CD8-positive, alpha-beta memory T cell (primary cell): ENCODE measurements around the gene TNNI3K. TPM values are rescaled to one million over a fixed set of nuclear protein-coding genes. Genes with fewer than 3 reads are reported as not detected.

Source experiments
- CTCF ChIA-PET: fragments of 350-600 bp; sonication (Branson Sonifier 250); formaldehyde crosslinking; loops from one replicate; lab custom pipeline; 2021; ENCODE audit warnings: antibody characterized with exemption; lab: Charles Lee
- POLR2A ChIA-PET: fragments of 350-600 bp; sonication (Branson Sonifier 250); formaldehyde crosslinking; loops from one replicate; lab custom pipeline; 2021; ENCODE audit warnings: antibody characterized with exemption; lab: Charles Lee
- DNase-seq, 5 donors: peaks; one replicate each; pipeline versions ENCODE4 v3.0.0 to v3.0.0-alpha.2; 2020 to 2022; ENCODE audit warnings: mixed read lengths in 1 of 5
- H3K27ac ChIP-seq: one replicate; pipeline ENCODE4 v1.7.0; 2013; ENCODE audit warnings: low read depth, mild to moderate bottlenecking, low read length, moderate library complexity
- H3K27me3 ChIP-seq: 2 replicates; pipeline ENCODE4 v1.7.0; 2013; ENCODE audit warnings: low read length, mild to moderate bottlenecking; ENCODE audit not compliant: insufficient read depth, poor library complexity, severe bottlenecking
- H3K36me3 ChIP-seq: 2 replicates; pipeline ENCODE4 v1.7.0; 2013; ENCODE audit warnings: mild to moderate bottlenecking, low read length, moderate library complexity; ENCODE audit not compliant: insufficient read depth
- H3K4me1 ChIP-seq: 2 replicates; pipeline ENCODE4 v1.7.0; 2013; ENCODE audit warnings: mild to moderate bottlenecking, low read length, moderate library complexity; ENCODE audit not compliant: insufficient read depth
- H3K4me3 ChIP-seq: 2 replicates; pipeline ENCODE4 v1.7.0; 2013; ENCODE audit warnings: mild to moderate bottlenecking, low read length
- H3K9me3 ChIP-seq: 2 replicates; pipeline ENCODE4 v1.7.0; 2013; ENCODE audit warnings: mild to moderate bottlenecking, low read length
- H3K27ac Mint-ChIP-seq, 8 donors: one replicate each; pipeline ENCODE4 v1.8.0; 2020 to 2021; ENCODE audit warnings: mixed read lengths in 8 of 8, mild to moderate bottlenecking in 6 of 8, inconsistent platforms in 3 of 8, moderate library complexity in 3 of 8
- H3K27me3 Mint-ChIP-seq, 2 donors: one replicate each; pipeline ENCODE4 v1.8.0; 2020 to 2021; ENCODE audit warnings: mixed read lengths in 2 of 2, mild to moderate bottlenecking in 1 of 2, moderate library complexity in 1 of 2
- H3K36me3 Mint-ChIP-seq, 3 donors: one replicate each; pipeline ENCODE4 v1.8.0; 2020 to 2021; ENCODE audit warnings: mixed read lengths in 3 of 3, inconsistent platforms in 1 of 3, mild to moderate bottlenecking in 1 of 3
- H3K4me1 Mint-ChIP-seq, 3 donors: one replicate each; pipeline ENCODE4 v1.8.0; 2020 to 2021; ENCODE audit warnings: mixed read lengths in 3 of 3, inconsistent platforms in 1 of 3, mild to moderate bottlenecking in 1 of 3
- H3K4me3 Mint-ChIP-seq, 7 donors: one replicate each; pipeline ENCODE4 v1.8.0; 2020 to 2021; ENCODE audit warnings: mixed read lengths in 7 of 7, mild to moderate bottlenecking in 6 of 7, moderate library complexity in 4 of 7, inconsistent platforms in 2 of 7
- H3K9me3 Mint-ChIP-seq, 5 donors: one replicate each; pipeline ENCODE4 v1.8.0; 2020 to 2022; ENCODE audit warnings: mixed read lengths in 5 of 5, mild to moderate bottlenecking in 3 of 5, moderate library complexity in 2 of 5, inconsistent platforms in 1 of 5
- polyA plus RNA-seq: library from polyadenylated mRNA; unstranded; fragments of 300-500 nt; fragmentation: Illumina TruSeq; gene quantifications from one replicate; pipeline ENCODE4 v1.2.3, GENCODE V29; 2021
- total RNA-seq, 2 experiments: library from RNA; stranded (reverse); gene quantifications; one replicate each; pipeline ENCODE4 v1.2.3, GENCODE V29; 2021

The TNNI3K gene
- total and polyA plus RNA-seq, 3 experiments from 2014 or later, result 0.38 TPM; not detected in 2

DNA sequence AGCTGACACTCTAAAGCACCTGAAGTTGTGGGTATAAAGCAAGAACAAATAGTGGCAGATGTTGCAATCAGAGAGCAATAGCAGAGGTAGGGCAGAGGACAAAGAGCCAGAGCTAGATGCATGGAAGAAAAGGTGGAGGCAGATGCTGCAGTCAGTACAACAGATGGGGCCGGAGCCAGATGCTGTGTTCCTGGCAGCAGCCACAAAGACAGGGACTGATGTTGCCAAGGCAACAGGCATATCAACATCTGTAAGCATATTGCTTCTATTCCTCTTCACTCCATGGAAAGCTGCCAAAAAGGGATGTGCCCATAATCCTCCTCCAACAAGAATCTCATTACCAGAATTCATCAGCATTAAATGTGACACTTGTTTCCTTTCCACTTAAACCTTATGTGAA is 108.0 kb downstream of the TNNI3K start:
- peaks cover 0 to 2% (median 0%) of the 10 kb centered on the region in 5 donors for H3K9me3 Mint-ChIP-seq

DNA sequence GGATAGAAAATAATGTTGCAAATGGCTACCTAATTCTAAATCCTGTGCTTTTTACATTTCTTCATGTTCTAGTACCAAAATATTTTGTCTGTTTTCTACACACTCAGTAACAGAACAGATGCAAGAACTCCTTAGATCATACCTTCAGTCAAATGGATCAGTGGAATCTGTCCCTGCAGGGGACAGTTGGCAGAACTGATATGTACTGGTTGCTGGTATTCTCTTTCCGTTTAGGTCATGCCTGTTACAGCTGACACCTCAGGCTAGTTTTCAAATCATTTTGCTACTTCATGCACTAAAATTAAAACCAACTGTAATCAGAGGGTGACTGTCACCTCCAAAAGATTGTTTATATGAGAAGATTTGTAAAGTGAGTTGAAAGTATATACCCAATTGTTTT is 109.2 kb downstream of the TNNI3K start:
- DNase-seq, result no peak
- no peaks in the 10 kb centered on the region for H3K27me3 Mint-ChIP-seq
- no peaks in the 10 kb centered on the region for H3K36me3 Mint-ChIP-seq
- peaks cover 0 to 2% (median 0%) of the 10 kb centered on the region in 5 donors for H3K9me3 Mint-ChIP-seq
- H3K36me3 ChIP-seq, result no peaks in the 10 kb centered on the region
- no peak overlapping the region for H3K4me3 ChIP-seq
- H3K4me1 ChIP-seq, result no peaks in the 10 kb centered on the region
- ChIA-PET CTCF (no interaction called here), POLR2A (no interaction called here)
- H3K4me3 Mint-ChIP-seq, result no peak overlapping the region
- no peak overlapping the region for H3K27ac ChIP-seq
- H3K4me1 Mint-ChIP-seq, result no peaks in the 10 kb centered on the region
- H3K9me3 ChIP-seq, result no peaks in the 10 kb centered on the region
- no peak overlapping the region for H3K27ac Mint-ChIP-seq
- H3K27me3 ChIP-seq, result no peaks in the 10 kb centered on the region

More for the DNA sequence above, 108.0 kb downstream of the TNNI3K start:
- no peak for DNase-seq
- Histone ChIP-seq H3K4me3 (no peak overlapping the region), H3K27ac (no peak overlapping the region), H3K36me3 (no peaks in the 10 kb centered on the region), H3K27me3 (no peaks in the 10 kb centered on the region), H3K9me3 (no peaks in the 10 kb centered on the region), H3K4me1 (no peaks in the 10 kb centered on the region)
- ChIA-PET POLR2A (no interaction called here), CTCF (no interaction called here)
- Mint-ChIP-seq H3K36me3 (no peaks in the 10 kb centered on the region), H3K27ac (no peak overlapping the region), H3K4me3 (no peak overlapping the region), H3K27me3 (no peaks in the 10 kb centered on the region), H3K4me1 (no peaks in the 10 kb centered on the region)

DNA sequence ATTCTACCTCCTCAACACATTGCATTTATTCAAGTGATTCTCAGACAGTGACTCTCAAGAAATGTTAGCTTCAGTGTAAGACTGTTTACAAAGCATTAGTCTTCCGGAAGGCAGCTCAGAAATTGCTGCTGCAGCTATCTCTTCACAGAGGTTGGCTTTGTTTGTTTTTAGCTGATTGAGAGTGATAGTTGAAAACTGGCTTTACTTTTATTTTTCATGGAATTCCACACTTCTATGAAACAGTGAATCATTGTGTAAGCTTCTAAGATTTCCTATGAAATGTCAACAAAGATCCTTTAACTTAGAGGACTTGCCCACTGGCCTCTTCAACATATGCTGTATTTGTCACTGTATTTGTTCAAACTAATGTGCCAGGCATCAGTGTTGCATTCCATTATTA is 121.3 kb downstream of the TNNI3K start:
- ChIA-PET POLR2A (no interaction called here), CTCF (no interaction called here)
- Histone ChIP-seq H3K36me3 (no peaks in the 10 kb centered on the region), H3K27ac (no peak overlapping the region), H3K9me3 (no peaks in the 10 kb centered on the region), H3K27me3 (no peaks in the 10 kb centered on the region), H3K4me1 (no peaks in the 10 kb centered on the region), H3K4me3 (no peak overlapping the region)
- Mint-ChIP-seq H3K4me1 (no peaks in the 10 kb centered on the region), H3K27me3 (peaks cover 3 to 4% of the 10 kb centered on the region in 2 donors), H3K9me3 (peaks cover 0 to 3% (median 2%) of the 10 kb centered on the region in 5 donors), H3K36me3 (no peaks in the 10 kb centered on the region), H3K4me3 (no peak overlapping the region), H3K27ac (no peak overlapping the region)
- no peak for DNase-seq

DNA sequence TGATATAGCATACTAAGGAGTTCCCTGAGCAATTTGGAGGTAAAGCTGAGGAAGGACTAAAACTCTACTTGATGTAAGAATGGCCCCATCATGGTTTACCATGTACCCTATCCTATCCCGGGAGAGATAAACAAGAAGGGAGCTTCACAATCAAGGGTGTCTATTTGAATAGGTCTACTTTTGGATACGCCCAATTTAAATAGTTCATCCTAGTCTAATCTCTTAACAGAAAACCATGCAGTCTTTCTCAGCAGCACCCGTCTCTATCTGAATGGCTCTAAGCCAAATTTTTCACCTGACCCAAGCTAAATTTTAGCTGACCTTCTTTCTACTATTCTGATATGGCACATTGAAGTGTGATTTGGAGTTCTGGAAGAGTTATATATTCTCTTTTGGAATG is 122.0 kb downstream of the TNNI3K start:
- Histone ChIP-seq H3K27me3 (no peaks in the 10 kb centered on the region), H3K4me3 (no peak overlapping the region), H3K36me3 (no peaks in the 10 kb centered on the region), H3K27ac (no peak overlapping the region), H3K4me1 (no peaks in the 10 kb centered on the region), H3K9me3 (no peaks in the 10 kb centered on the region)
- H3K4me3 Mint-ChIP-seq, result no peak overlapping the region
- H3K4me1 Mint-ChIP-seq, result no peaks in the 10 kb centered on the region
- H3K27me3 Mint-ChIP-seq, result peaks cover 3 to 4% of the 10 kb centered on the region in 2 donors
- ChIA-PET POLR2A (no interaction called here), CTCF (no interaction called here)
- DNase-seq, result no peak
- no peak overlapping the region for H3K27ac Mint-ChIP-seq
- peaks cover 0 to 2% (median 0%) of the 10 kb centered on the region in 5 donors for H3K9me3 Mint-ChIP-seq
- no peaks in the 10 kb centered on the region for H3K36me3 Mint-ChIP-seq

DNA sequence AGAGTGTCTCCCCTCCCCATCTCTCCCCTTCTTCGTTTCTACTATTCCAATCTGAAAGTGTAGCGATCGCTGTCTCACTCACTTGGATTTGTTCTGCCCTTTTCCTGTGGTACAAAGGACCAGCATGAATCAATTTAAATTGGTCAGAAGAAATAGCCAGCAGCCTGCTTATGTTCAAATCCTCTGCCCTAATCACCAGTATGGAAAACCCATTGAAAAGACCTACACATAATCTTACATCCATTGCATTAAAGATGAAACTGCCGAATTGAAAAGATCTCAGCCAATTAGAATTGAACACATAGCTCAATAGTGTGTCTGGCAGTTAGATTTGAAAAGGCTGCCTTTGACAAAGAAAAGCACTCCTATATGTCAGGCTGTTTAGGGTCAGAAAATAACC is 122.6 kb downstream of the TNNI3K start:
- Histone ChIP-seq H3K27ac (no peak overlapping the region), H3K27me3 (no peaks in the 10 kb centered on the region), H3K4me1 (no peaks in the 10 kb centered on the region), H3K9me3 (no peaks in the 10 kb centered on the region), H3K36me3 (no peaks in the 10 kb centered on the region), H3K4me3 (no peak overlapping the region)
- Mint-ChIP-seq H3K4me3 (no peak overlapping the region), H3K9me3 (peaks cover 0 to 2% (median 0%) of the 10 kb centered on the region in 5 donors), H3K27me3 (peaks cover under 1 to 4% of the 10 kb centered on the region in 2 donors), H3K27ac (no peak overlapping the region), H3K4me1 (no peaks in the 10 kb centered on the region), H3K36me3 (no peaks in the 10 kb centered on the region)
- POLR2A ChIA-PET, result no interaction called here
- DNase-seq, result no peak
- CTCF ChIA-PET, result no interaction called here

- Histone ChIP-seq H3K9me3 (no peaks in the 10 kb centered on the region), H3K27me3 (no peaks in the 10 kb centered on the region), H3K4me3 (no peak overlapping the region), H3K36me3 (no peaks in the 10 kb centered on the region), H3K4me1 (no peaks in the 10 kb centered on the region), H3K27ac (no peak overlapping the region)
- H3K36me3 Mint-ChIP-seq, result no peaks in the 10 kb centered on the region
- CTCF ChIA-PET, result no interaction called here
- no peaks in the 10 kb centered on the region for H3K4me1 Mint-ChIP-seq
- peaks cover 0 to 1% of the 10 kb centered on the region in 2 donors for H3K27me3 Mint-ChIP-seq
- no peak for DNase-seq
- H3K9me3 Mint-ChIP-seq, result peaks cover 0 to 2% (median 2%) of the 10 kb centered on the region in 5 donors
- no peak overlapping the region for H3K4me3 Mint-ChIP-seq
- POLR2A ChIA-PET, result no interaction called here
- H3K27ac Mint-ChIP-seq, result no peak overlapping the region
Measured at GRCh38 chr1:74362691-74363090, 127.5 kb downstream of the TNNI3K start.

DNA sequence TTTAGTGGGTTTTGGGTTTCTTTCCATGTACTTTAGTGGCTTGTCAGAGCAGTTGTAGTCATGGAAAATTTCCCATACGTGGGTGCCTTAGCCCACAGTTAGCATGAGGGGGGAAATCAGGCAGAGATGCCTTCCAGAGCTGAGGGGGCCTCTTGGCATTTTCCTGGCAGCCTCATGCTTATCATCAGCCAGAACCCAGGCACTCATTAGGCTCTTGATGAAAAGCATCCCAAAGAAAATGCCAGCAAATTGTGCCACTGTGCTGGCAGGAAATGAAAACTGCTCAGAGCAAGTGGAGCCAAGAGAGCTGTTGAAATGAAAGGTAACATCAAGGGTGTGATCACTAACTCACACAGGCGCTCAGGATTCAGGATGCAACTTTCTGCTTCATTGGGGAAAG is 128.0 kb downstream of the TNNI3K start:
- POLR2A ChIA-PET, result no interaction called here

GRCh38 chr1:74367175-74367813 is 132.1 kb downstream of the TNNI3K start:
- Histone ChIP-seq H3K27me3 (no peaks in the 10 kb centered on the region), H3K27ac (no peak overlapping the region), H3K4me3 (no peak overlapping the region), H3K9me3 (no peaks in the 10 kb centered on the region), H3K36me3 (no peaks in the 10 kb centered on the region), H3K4me1 (no peaks in the 10 kb centered on the region)
- Mint-ChIP-seq H3K4me3 (no peak overlapping the region), H3K9me3 (peaks cover 0 to 3% (median 2%) of the 10 kb centered on the region in 5 donors), H3K36me3 (no peaks in the 10 kb centered on the region), H3K4me1 (no peaks in the 10 kb centered on the region), H3K27me3 (peaks cover 0 to 1% of the 10 kb centered on the region in 2 donors), H3K27ac (no peak overlapping the region)
- POLR2A ChIA-PET, result no interaction called here
- CTCF ChIA-PET, result no interaction called here
- DNase-seq, result no peak

More for the DNA sequence above, 128.0 kb downstream of the TNNI3K start:
- no peak overlapping the region for H3K27ac ChIP-seq
- CTCF ChIA-PET, result no interaction called here
- no peaks in the 10 kb centered on the region for H3K4me1 ChIP-seq
- no peaks in the 10 kb centered on the region for H3K36me3 Mint-ChIP-seq
- H3K4me3 Mint-ChIP-seq, result no peak overlapping the region
- peaks cover 0 to 2% (median 2%) of the 10 kb centered on the region in 5 donors for H3K9me3 Mint-ChIP-seq
- no peak overlapping the region for H3K27ac Mint-ChIP-seq
- no peak overlapping the region for H3K4me3 ChIP-seq
- H3K9me3 ChIP-seq, result no peaks in the 10 kb centered on the region
- H3K4me1 Mint-ChIP-seq, result no peaks in the 10 kb centered on the region
- H3K27me3 ChIP-seq, result no peaks in the 10 kb centered on the region
- peaks cover 0 to 1% of the 10 kb centered on the region in 2 donors for H3K27me3 Mint-ChIP-seq
- no peak for DNase-seq
- no peaks in the 10 kb centered on the region for H3K36me3 ChIP-seq
